ENCODE data around the gene H6PD. TPM values are rescaled to one million over a fixed set of nuclear protein-coding genes. Genes with fewer than 3 reads are reported as not detected.
A peak's percentile ranks its signal among the peaks of the same experiment; 100 is the strongest.

The H6PD gene
- total and polyA plus RNA-seq, 9 of the 15 experiments (the other 6 are each of a cell fraction or from before 2014, with no cell fraction given): 0.04 to 2.5 (median 0.95) TPM

GRCh38 chr1:9249534-9250410 lies 15.2 kb downstream of the H6PD start (continued):
- TF ChIP-seq SIX5 (IDR thresholded peaks at IDR 0.05; ENCODE audit: borderline replicate concordance in 1 of 2, insufficient read depth in 1 of 2, low read depth in 1 of 2, low read length in 2 of 2): no peak
- no peak for TF ChIP-seq ZNF445 (CRISPR knock-in tag; IDR thresholded peaks at IDR 0.05; ENCODE audit: low read depth)
- TF ChIP-seq MAFG (tag; conservative IDR thresholded peaks at IDR 0.05): no peak
- no peak for TF ChIP-seq ZNF561 (CRISPR knock-in tag; conservative IDR thresholded peaks at IDR 0.05)
- peak; percentile 79 to 83 (median 82) for TF ChIP-seq CTCF (IDR thresholded peaks at IDR 0.05 in 2 of 3, conservative IDR thresholded peaks at IDR 0.05 in 1 of 3; ENCODE audit: insufficient read depth in 2 of 3, low read depth in 1 of 3, low read length in 3 of 3)
- TF ChIP-seq GMEB1 (CRISPR knock-in tag; IDR thresholded peaks at IDR 0.05): no peak
- TF ChIP-seq HEY1 (CRISPR knock-in tag; IDR thresholded peaks at IDR 0.05; ENCODE audit: borderline replicate concordance): no peak
- no peak for TF ChIP-seq NFATC3 (IDR thresholded peaks at IDR 0.05)
- no peak for TF ChIP-seq POLR2A (conservative IDR thresholded peaks at IDR 0.05)
- no peak for TF ChIP-seq CC2D1A (IDR thresholded peaks at IDR 0.05)
- TF ChIP-seq CBX1 (IDR thresholded peaks at IDR 0.05; ENCODE audit: low read depth): no peak
- TF ChIP-seq CHD7 (IDR thresholded peaks at IDR 0.05; ENCODE audit: low read depth, low read length): no peak
